IPS-18c (cell line): Measurements from ENCODE around the gene SLC25A11.

Experiments used
- H3K4me3 ChIP-seq: 2 replicates; pipeline ENCODE4 v1.7.0; 2013; ENCODE audit warnings: low read depth, mild to moderate bottlenecking, low read length, moderate library complexity; ENCODE audit not compliant: insufficient read depth
- H3K9me3 ChIP-seq: one replicate; pipeline ENCODE4 v1.6.1; 2013; ENCODE audit warnings: mild to moderate bottlenecking, low read length, moderate library complexity; ENCODE audit not compliant: control insufficient read depth, insufficient read depth

Gene SLC25A11

GRCh38 chr17:4948931-4949320, 9.1 kb upstream of the SLC25A11 start:
- peak overlapping the region; percentile 94 for H3K4me3 ChIP-seq
- H3K9me3 ChIP-seq, result no peaks in the 10 kb centered on the region

DNA sequence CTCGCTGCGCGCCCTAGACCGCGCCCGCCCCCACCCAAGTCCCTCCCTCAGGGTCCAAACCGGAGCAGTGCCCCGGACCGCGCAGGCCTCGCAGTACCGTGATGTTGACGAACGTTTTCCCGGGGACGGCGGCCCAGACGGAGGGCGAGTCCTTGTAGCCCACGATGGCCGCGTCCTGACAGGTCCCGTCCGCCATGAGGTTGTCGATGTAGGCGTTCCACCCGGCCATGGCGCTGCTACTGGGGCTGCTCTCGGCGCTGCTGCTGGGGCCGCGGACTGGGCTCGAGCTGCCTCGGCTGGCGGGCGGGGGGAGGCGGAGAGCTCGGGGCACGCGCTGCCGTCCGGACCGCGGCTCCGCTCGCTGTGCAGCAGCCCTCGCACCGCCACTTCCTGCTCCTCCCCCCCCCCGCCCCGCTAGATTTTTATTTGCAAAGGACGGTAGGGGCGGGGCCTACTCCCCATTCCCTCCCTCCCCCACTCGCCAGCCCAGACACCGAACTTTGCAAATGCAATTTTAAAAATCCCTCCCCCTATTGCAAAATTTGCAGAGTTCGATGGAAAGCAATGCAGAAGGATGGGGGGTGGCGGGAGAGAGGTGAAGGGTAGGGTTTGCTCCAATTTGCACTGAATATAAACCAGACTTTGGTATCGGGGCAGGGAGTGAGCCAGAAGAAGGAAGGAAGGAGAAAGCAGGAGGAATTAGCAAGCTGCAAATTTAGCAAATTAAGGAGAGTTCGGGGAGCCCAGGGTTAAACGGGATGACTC, 8.5 kb upstream of the SLC25A11 start, which contains the start of gene PFN1:
Gene PFN1 (minus strand): TSS at position 365 of the 765 bp plus-strand sequence. CDS start 136 bp downstream, at position 229.
- H3K9me3 ChIP-seq, result no peaks in the 10 kb centered on the region
- H3K4me3 ChIP-seq, result peak within 1 kb of the TSS; percentile 94

GRCh38 chr17:4947411-4948165, 7.7 kb upstream of the SLC25A11 start:
- peak overlapping the region; percentile 94 for H3K4me3 ChIP-seq
- H3K9me3 ChIP-seq, result no peaks in the 10 kb centered on the region

GRCh38 chr17:4947010-4947410, 7.2 kb upstream of the SLC25A11 start:
- peak overlapping the region; percentile 94 for H3K4me3 ChIP-seq
- H3K9me3 ChIP-seq, result no peaks in the 10 kb centered on the region

GRCh38 chr17:4946312-4946976, 6.6 kb upstream of the SLC25A11 start:
- H3K9me3 ChIP-seq, result no peaks in the 10 kb centered on the region
- peak overlapping the region; percentile 94 for H3K4me3 ChIP-seq

DNA sequence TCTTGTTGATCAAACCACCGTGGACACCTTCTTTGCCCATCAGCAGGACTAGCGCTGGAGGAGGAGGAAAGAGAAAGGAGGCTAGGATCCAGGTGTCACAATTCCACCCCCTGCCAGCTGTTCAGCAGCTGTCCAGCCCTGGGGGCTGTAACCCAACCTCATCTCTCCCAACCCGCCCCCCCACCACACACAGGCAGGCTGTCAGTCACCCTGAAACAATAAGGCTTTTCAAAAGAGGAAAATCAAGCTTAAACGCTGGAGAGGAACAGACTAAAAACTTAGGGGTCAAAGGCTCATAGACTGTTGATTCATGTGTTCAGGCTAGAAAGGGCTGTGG, 6.1 kb upstream of the SLC25A11 start:
- H3K4me3 ChIP-seq, result no peak overlapping the region
- no peaks in the 10 kb centered on the region for H3K9me3 ChIP-seq

DNA sequence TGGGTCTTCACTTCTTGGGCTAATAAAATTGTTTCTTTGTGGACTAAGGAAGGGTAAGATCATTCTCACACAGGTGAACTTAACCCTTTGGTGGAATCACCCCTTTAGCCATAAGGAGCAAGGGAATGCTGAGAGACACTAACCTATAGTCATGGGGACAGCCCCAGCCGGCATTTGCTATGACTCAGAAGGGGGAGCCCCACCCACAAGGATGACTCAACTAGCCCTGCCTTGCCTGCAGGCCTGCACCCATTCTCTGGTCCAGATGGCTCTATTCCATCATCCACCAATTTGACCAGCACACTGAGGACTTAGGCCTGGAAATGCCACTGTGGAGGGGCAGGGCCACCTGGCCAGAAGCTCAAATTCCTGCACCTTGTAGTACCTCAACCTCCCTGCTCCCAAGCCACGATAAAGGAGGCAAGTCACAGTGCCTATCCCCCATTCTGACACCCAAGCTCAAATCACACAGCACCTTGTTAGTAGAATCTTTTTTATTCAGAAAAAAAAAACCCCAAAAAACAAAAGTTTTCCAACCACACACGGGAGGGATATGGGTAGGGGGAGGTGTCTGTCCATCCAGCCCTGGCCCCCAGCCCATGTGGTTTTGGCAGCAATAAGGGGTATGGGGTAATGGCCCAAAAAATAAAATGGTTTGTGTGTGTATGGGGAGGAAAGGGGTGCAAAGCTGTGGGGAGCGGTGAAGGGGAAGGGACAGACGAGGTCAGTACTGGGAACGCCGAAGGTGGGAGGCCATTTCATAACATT, 5.5 kb upstream of the SLC25A11 start:
- Histone ChIP-seq H3K4me3 (no peak overlapping the region), H3K9me3 (no peaks in the 10 kb centered on the region)

GRCh38 chr17:4944554-4945175, 4.8 kb upstream of the SLC25A11 start:
- no peaks in the 10 kb centered on the region for H3K9me3 ChIP-seq
- no peak overlapping the region for H3K4me3 ChIP-seq

DNA sequence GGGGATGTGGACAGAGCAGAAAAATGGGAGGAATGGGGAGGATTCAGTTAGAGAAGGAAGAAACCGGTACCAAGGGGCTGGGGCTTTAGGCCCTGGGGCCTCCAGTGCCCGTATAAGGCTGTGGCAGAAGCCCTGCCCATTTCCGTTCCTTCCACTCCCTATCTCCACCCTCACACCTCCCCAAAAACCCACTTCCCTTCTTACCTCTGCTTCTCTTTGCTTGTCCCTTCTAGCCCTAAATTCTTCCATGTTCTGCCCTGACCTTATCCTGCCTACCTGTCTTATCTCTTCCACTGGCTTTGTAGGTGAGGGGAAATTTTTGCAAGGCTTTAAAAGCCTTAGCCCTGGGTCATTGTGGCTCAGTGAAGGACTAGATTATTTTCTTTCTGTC, 4.3 kb upstream of the SLC25A11 start:
- Histone ChIP-seq H3K9me3 (no peaks in the 10 kb centered on the region), H3K4me3 (no peak overlapping the region)

- no peaks in the 10 kb centered on the region for H3K9me3 ChIP-seq
- H3K4me3 ChIP-seq, result no peak overlapping the region
Observed at GRCh38 chr17:4942760-4943508, 3.1 kb upstream of the SLC25A11 start.

GRCh38 chr17:4941319-4941610, 1.4 kb upstream of the SLC25A11 start:
- H3K4me3 ChIP-seq, result peak overlapping the region; percentile 87
- peaks cover 2% of the 10 kb centered on the region for H3K9me3 ChIP-seq

- peak overlapping the region; percentile 87 for H3K4me3 ChIP-seq
- peaks cover 2% of the 10 kb centered on the region for H3K9me3 ChIP-seq
Observed at GRCh38 chr17:4940555-4941318, 891 bp upstream of the SLC25A11 start.

- peaks cover 2% of the 10 kb centered on the region for H3K9me3 ChIP-seq
- H3K4me3 ChIP-seq, result peak overlapping the region; percentile 87
Observed at GRCh38 chr17:4939546-4939795, 375 bp downstream of the SLC25A11 start.

DNA sequence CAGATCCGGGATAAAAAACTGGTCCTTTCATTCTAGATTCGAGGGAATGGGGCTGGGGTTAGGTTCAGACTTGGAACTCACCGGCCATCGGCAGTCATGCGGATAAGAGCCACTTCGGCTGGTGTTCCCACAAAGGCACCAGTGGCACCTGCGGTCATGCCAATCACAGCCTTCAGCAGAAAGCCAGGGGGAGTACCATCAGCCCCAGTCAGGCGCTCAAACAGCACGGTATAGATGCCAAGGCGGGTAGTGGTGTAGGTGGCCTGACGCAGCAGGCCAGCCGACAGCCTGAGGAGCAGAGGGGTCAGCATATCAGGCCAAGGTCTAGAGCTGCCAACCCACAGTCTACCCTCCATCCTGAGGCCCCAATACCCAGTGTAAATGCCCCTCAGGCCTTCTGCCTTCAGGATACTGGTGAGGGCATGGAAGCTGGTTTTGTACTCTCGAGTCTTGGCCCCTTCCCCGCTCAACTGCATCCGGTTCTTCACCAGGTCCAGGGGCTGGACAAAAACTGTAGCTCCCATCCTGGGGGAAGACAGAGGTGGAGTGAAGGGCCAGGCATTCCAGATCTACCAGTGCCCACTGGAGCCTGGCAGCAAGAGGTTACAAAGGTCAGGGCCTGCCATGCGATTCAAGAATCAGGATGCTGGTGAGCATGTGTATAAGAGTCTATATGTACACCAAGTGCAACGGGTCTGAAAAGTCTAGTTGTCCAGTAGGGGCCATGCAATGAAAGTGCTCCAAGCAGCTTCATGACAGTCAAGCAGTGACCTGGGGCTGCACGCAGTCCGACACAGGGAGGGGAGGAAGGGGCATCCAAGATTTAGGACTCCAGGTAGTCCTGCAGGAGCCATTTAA, 929 bp downstream of the SLC25A11 start:
- Histone ChIP-seq H3K4me3 (peak overlapping the region; percentile 87), H3K9me3 (peaks cover 2% of the 10 kb centered on the region)

- peak overlapping the region; percentile 20; the same call in 1 of the 2 replicates for H3K4me3 ChIP-seq
Observed at GRCh38 chr17:4938069-4938491, 1.8 kb downstream of the SLC25A11 start.

More at GRCh38 chr17:4938069-4938491, 1.8 kb downstream of the SLC25A11 start:
- H3K9me3 ChIP-seq, result peaks cover 2% of the 10 kb centered on the region
